Ovary (tissue), 9 donors: ENCODE measurements around the gene TAF13. TPM values are rescaled to one million over a fixed set of nuclear protein-coding genes. Genes with fewer than 3 reads are reported as not detected.

Source experiments
- DNase-seq, 5 donors: peaks; one replicate each; pipeline ENCODE4 v3.0.0-alpha.2; 2019 to 2020
- H3K27ac ChIP-seq, 2 donors: fragments of 200-600 bp; one replicate each; pipeline versions ENCODE4 v1.5.1 to v1.8.0; 2019 to 2022
- H3K27me3 ChIP-seq: fragments of 200-600 bp; one replicate; pipeline ENCODE4 v1.8.0; 2022
- H3K36me3 ChIP-seq: fragments of 200-600 bp; sonication (generic); one replicate; pipeline ENCODE4 v1.5.1; 2019
- H3K4me1 ChIP-seq: one replicate; pipeline ENCODE4 v1.8.1; 2013; ENCODE audit warnings: mild to moderate bottlenecking, moderate library complexity; ENCODE audit not compliant: insufficient read depth
- H3K4me3 ChIP-seq: fragments of 200-600 bp; sonication (generic); one replicate; pipeline ENCODE4 v1.5.1; 2017
- H3K9me3 ChIP-seq, 2 donors: fragments of 200-600 bp in 1 of 2; sonication (generic) in 1 of 2; one replicate each; pipeline versions ENCODE4 v1.5.1 to v1.8.1; 2013 to 2019; ENCODE audit warnings: mild to moderate bottlenecking in 1 of 2, moderate library complexity in 1 of 2
- EP300 ChIP-seq: sonication (generic); formaldehyde crosslinking; IDR thresholded peaks from one replicate; pipeline ENCODE4 v1.6.1; 2017; ENCODE audit warnings: antibody characterized with exemption
- POLR2A ChIP-seq: fragments of 450-650 bp; IDR thresholded peaks from one replicate; pipeline ENCODE4 v1.6.1; 2017; ENCODE audit warnings: antibody characterized with exemption, mild to moderate bottlenecking, moderate library complexity
- WGBS, 3 donors: extraction: QIAGEN DNeasy Blood & Tissue Kit in 1 of 3; methylation state at CpG; one replicate each; pipeline versions ENCODE4 v1.1.5 to v1.1.7; 2013 to 2017; 5-methylcytosine and 5-hydroxymethylcytosine counted together
- intact Hi-C, 4 donors: fragments of 100-400 bp; cut with DNase I; formaldehyde crosslinking; loops; one replicate each; pipeline versions ENCODE4 v1.11.0 to v1.15.1; 2022 to 2023
- polyA plus RNA-seq, 2 donors: library from polyadenylated mRNA; stranded (reverse); fragments of 200-250 nt in 1 of 2; fragments of 350-450 nt in 1 of 2; fragmentation: Illumina TruSeq in 1 of 2; extraction: RNeasy Lipid Tissue Mini Kit (QIAGEN cat#74804) in 1 of 2; gene quantifications; one replicate each; pipeline ENCODE4 v1.2.3, GENCODE V29; 2013 to 2014
- total RNA-seq, 7 donors: library from RNA; depleted of rRNA in 2 of 7; stranded (reverse); fragments of >200 nt in 2 of 7; fragmentation: NEBNext Ultra II Directional in 3 of 7; extraction: Animal tissue kit (Norgen Biotek cat#: 25700) in 3 of 7; gene quantifications; one replicate each; pipeline versions ENCODE4 v1.1.0 to v1.2.4, GENCODE V29; 2016 to 2023
- TF ChIP-seq, protein P1 (sequence below), 3 donors: fragments of 450-650 bp in 2 of 3; fragments of 200-600 bp in 1 of 3; IDR thresholded peaks; one replicate each; pipeline versions ENCODE4 v1.5.1 to v1.8.0; 2016 to 2022; ENCODE audit warnings: antibody characterized with exemption in 3 of 3, mild to moderate bottlenecking in 1 of 3
- donor health status: DM: no; HTN: no; CAD: no; lungs with moderate emphysema.
- donor health status: DM: no; HTN: no; CAD: no.
- donor health status: Bipolar disorder and iron deficiency.
- donor health status: DM: yes; HTN: yes; CAD: no.
- donor health status: DM: no; HTN: no; CAD: no.
- donor health status: DM: yes; HTN: yes; CAD: no.

The TAF13 gene
- total and polyA plus RNA-seq, 9 donors = 6.6 to 29.2 (median 19.5) TPM

- Histone ChIP-seq H3K4me3 (no peak overlapping the region), H3K36me3 (no peaks in the 10 kb centered on the region), H3K4me1 (peaks cover 2% of the 10 kb centered on the region), H3K9me3 (no peaks in the 10 kb centered on the region), H3K27me3 (no peaks in the 10 kb centered on the region), H3K27ac (no peak overlapping the region)
- 72 to 80% (median 79%) methylated on average over 1 of the region's 1 CpG for WGBS, 3 donors
- no peak for DNase-seq
- TF ChIP-seq EP300 (no peak), POLR2A (no peak)
- TF ChIP-seq, protein P1, sequence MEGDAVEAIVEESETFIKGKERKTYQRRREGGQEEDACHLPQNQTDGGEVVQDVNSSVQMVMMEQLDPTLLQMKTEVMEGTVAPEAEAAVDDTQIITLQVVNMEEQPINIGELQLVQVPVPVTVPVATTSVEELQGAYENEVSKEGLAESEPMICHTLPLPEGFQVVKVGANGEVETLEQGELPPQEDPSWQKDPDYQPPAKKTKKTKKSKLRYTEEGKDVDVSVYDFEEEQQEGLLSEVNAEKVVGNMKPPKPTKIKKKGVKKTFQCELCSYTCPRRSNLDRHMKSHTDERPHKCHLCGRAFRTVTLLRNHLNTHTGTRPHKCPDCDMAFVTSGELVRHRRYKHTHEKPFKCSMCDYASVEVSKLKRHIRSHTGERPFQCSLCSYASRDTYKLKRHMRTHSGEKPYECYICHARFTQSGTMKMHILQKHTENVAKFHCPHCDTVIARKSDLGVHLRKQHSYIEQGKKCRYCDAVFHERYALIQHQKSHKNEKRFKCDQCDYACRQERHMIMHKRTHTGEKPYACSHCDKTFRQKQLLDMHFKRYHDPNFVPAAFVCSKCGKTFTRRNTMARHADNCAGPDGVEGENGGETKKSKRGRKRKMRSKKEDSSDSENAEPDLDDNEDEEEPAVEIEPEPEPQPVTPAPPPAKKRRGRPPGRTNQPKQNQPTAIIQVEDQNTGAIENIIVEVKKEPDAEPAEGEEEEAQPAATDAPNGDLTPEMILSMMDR (IDR thresholded peaks at IDR 0.05) = no peak
- intact Hi-C loops = loop anchor here in 2 of 4 donors (5.0 to 10.0 kb wide), 2 partner anchors 53 to 140 kb away; partner anchors contain the start of gene WDR47 (in 1 of the 2)
Measured at GRCh38 chr1:109094871-109095270, 19.1 kb upstream of the TAF13 start.

DNA sequence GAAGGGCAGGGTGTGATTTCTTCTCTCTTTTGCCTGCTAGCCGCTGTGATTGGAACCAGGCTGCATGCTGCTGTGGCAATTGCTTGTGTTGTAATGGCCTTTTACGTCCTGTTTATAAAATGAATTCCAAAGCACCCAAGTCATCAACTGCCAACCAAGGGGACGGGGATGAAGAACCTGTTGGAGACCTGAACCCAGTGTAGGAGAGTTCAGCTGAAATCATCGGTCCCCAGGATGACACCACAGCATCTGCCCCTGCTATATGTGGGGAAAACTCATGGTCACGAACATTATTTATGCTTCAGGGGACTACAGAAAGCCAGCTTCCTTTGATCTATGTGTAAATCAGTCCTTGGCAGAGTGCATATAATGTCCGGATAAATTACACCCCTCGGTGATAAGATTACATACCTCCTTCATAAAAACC is 18.6 kb upstream of the TAF13 start:
- Histone ChIP-seq H3K27ac (no peak overlapping the region), H3K9me3 (no peaks in the 10 kb centered on the region), H3K27me3 (no peaks in the 10 kb centered on the region), H3K4me3 (no peak overlapping the region), H3K4me1 (peaks cover 2% of the 10 kb centered on the region), H3K36me3 (no peaks in the 10 kb centered on the region)
- 57 to 62% (median 61%) methylated on average over 7 of the region's 7 CpGs for WGBS, 3 donors
- DNase-seq = no peak
- intact Hi-C loops = loop anchor here in 1 of 4 donors (10.0 kb wide), 1 partner anchor 140 kb away; no protein-coding TSS in a partner anchor
- TF ChIP-seq, protein P1 (IDR thresholded peaks at IDR 0.05) = no peak
- TF ChIP-seq POLR2A (no peak), EP300 (no peak)

DNA sequence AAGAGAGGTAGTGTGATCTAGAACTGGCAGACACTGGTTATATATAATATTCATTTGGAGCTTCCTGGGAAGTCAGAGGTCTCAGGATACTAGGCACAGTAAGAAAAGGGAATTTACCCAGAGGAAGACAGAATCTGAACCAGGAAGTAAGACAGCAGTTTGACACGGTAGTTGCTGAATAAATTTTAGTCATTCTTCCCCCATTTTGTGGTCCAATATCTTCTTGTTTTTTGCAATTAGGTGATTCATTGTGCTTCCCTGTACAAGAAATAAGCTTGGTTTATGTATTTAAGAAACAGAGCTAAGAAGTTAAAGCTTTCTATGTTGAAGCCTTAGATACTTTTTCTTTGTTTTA is 16.0 kb upstream of the TAF13 start:
- no peak for DNase-seq
- Histone ChIP-seq H3K36me3 (no peaks in the 10 kb centered on the region), H3K4me3 (peak overlapping the region; percentile 89), H3K27ac (no peak overlapping the region), H3K27me3 (no peaks in the 10 kb centered on the region), H3K9me3 (no peaks in the 10 kb centered on the region), H3K4me1 (peaks cover 4% of the 10 kb centered on the region)
- TF ChIP-seq POLR2A (no peak), EP300 (no peak)
- TF ChIP-seq, protein P1 (IDR thresholded peaks at IDR 0.05) = no peak
- intact Hi-C loops = loop anchor here in 1 of 4 donors (10.0 kb wide), 1 partner anchor 137 kb away; no protein-coding TSS in a partner anchor
- WGBS, 3 donors = 0 to 8% (median 2%) methylated on average over 1 of the region's 1 CpG

- Histone ChIP-seq H3K36me3 (no peaks in the 10 kb centered on the region), H3K27me3 (no peaks in the 10 kb centered on the region), H3K4me1 (peaks cover 4% of the 10 kb centered on the region), H3K4me3 (peak overlapping the region; percentile 89), H3K27ac (peak overlapping the region; percentile 56 to 67), H3K9me3 (no peaks in the 10 kb centered on the region)
- intact Hi-C loops = loop anchor here in 1 of 4 donors (10.0 kb wide), 1 partner anchor 136 kb away; no protein-coding TSS in a partner anchor
- TF ChIP-seq EP300 = no peak
- TF ChIP-seq, protein P1 (IDR thresholded peaks at IDR 0.05) = no peak
- peak in 1 of 5 donors; percentile 22 for DNase-seq
- WGBS, 3 donors = 2 to 3% (median 3%) methylated on average over 13 of the region's 13 CpGs
Measured at GRCh38 chr1:109091078-109091838, 15.5 kb upstream of the TAF13 start.
